Liver (tissue), 9 donors: ENCODE data around the gene SNRPA. TPM values are rescaled to one million over a fixed set of nuclear protein-coding genes. Genes with fewer than 3 reads are reported as not detected.

Source experiments
- DNase-seq: peaks from one replicate; pipeline ENCODE4 v3.0.0-alpha.2; 2017; ENCODE audit warnings: low spot score
- H3K27ac ChIP-seq, 2 donors: one replicate each; pipeline ENCODE4 v1.7.0; 2013; ENCODE audit warnings: inconsistent platforms in 2 of 2, low read length in 2 of 2, control low read depth in 1 of 2, low read depth in 1 of 2, mild to moderate bottlenecking in 1 of 2
- H3K27me3 ChIP-seq, 4 donors: one replicate each; pipeline versions ENCODE4 v1.6.1 to v1.7.0; 2013; ENCODE audit warnings: low read length in 3 of 4, inconsistent platforms in 1 of 4, mild to moderate bottlenecking in 1 of 4, moderate library complexity in 1 of 4; ENCODE audit not compliant: control insufficient read depth in 4 of 4, insufficient read depth in 4 of 4
- H3K36me3 ChIP-seq, 4 donors: one replicate each; pipeline versions ENCODE4 v1.6.1 to v1.7.0; 2013; ENCODE audit warnings: low read length in 3 of 4, mild to moderate bottlenecking in 3 of 4, low read depth in 1 of 4, moderate library complexity in 1 of 4; ENCODE audit not compliant: control insufficient read depth in 4 of 4, insufficient read depth in 3 of 4
- H3K4me1 ChIP-seq, 4 donors: one replicate each; pipeline versions ENCODE4 v1.6.1 to v1.7.0; 2013; ENCODE audit warnings: low read length in 3 of 4, mild to moderate bottlenecking in 3 of 4, moderate library complexity in 1 of 4; ENCODE audit not compliant: control insufficient read depth in 4 of 4, insufficient read depth in 4 of 4
- H3K4me3 ChIP-seq, 3 donors: one replicate each; pipeline versions ENCODE4 v1.6.1 to v1.7.0; 2013; ENCODE audit warnings: low read length in 3 of 3, control low read depth in 1 of 3, low read depth in 1 of 3, mild to moderate bottlenecking in 1 of 3
- H3K9ac ChIP-seq, 2 donors: one replicate each; pipeline ENCODE4 v1.7.0; 2013; ENCODE audit warnings: low read length in 2 of 2, mild to moderate bottlenecking in 2 of 2, moderate library complexity in 2 of 2, control low read depth in 1 of 2, low read depth in 1 of 2
- H3K9me3 ChIP-seq, 4 donors: one replicate each; pipeline versions ENCODE4 v1.6.1 to v1.7.0; 2013; ENCODE audit warnings: low read length in 3 of 4; ENCODE audit not compliant: control insufficient read depth in 4 of 4
- FOXA2 ChIP-seq: IDR thresholded peaks from 2 replicates; pipeline ENCODE4 v1.6.1; 2016; ENCODE audit warnings: antibody characterized with exemption
- GABPA ChIP-seq, 2 donors: IDR thresholded peaks in 1 of 2; conservative IDR thresholded peaks in 1 of 2; 2 replicates each; pipeline ENCODE4 v1.6.1; 2016; ENCODE audit warnings: antibody characterized with exemption in 2 of 2, mild to moderate bottlenecking in 1 of 2, moderate library complexity in 1 of 2
- MAX ChIP-seq: IDR thresholded peaks from 2 replicates; pipeline ENCODE4 v1.6.1; 2016; ENCODE audit warnings: antibody characterized with exemption
- RAD21 ChIP-seq, 2 donors: IDR thresholded peaks; 2 replicates each; pipeline ENCODE4 v1.6.1; 2016; ENCODE audit warnings: antibody characterized with exemption in 2 of 2, mild to moderate bottlenecking in 2 of 2
- REST ChIP-seq: IDR thresholded peaks from 2 replicates; pipeline ENCODE4 v1.6.1; 2016; ENCODE audit warnings: antibody characterized with exemption, mild to moderate bottlenecking
- RXRA ChIP-seq, 2 donors: IDR thresholded peaks; 2 replicates each; pipeline ENCODE4 v1.6.1; 2017 to 2018; ENCODE audit warnings: antibody characterized with exemption in 2 of 2, mild to moderate bottlenecking in 1 of 2
- SP1 ChIP-seq: IDR thresholded peaks from 2 replicates; pipeline ENCODE4 v1.6.1; 2018; ENCODE audit warnings: antibody characterized with exemption, mild to moderate bottlenecking
- YY1 ChIP-seq: IDR thresholded peaks from 2 replicates; pipeline ENCODE4 v1.6.1; 2016; ENCODE audit warnings: antibody characterized with exemption, mild to moderate bottlenecking
- WGBS: extraction: QIAGEN DNeasy Blood & Tissue Kit; methylation state at CpG from one replicate; pipeline ENCODE4 v1.1.7; 2013; 5-methylcytosine and 5-hydroxymethylcytosine counted together
- polyA plus RNA-seq, 2 donors: library from polyadenylated mRNA; stranded (reverse) in 1 of 2; unstranded in 1 of 2; fragments of 200-250 nt in 1 of 2; fragments of >200 nt in 1 of 2; fragmentation: Nextera tagmentation in 1 of 2; extraction: Ambion mirVana in 1 of 2; gene quantifications; one replicate each; pipeline versions ENCODE4 v1.2.1 to v1.2.3, GENCODE V29; 2013 to 2015
- total RNA-seq, 2 donors: library from RNA; depleted of rRNA; stranded (reverse); fragments of >200 nt; gene quantifications; one replicate each; pipeline ENCODE4 v1.2.3, GENCODE V29; 2014
- donor health status: healthy.
- donor health status: healthy.
- donor health status: healthy.
- donor health status: healthy.
- donor health status: healthy.

Gene SNRPA
- total and polyA plus RNA-seq, 4 donors, result 11.8 to 27.1 (median 17.0) TPM

GRCh38 chr19:40709817-40710216 is 41.2 kb upstream of the SNRPA start:
- H3K36me3 ChIP-seq, result peaks cover 12 to 35% (median 23%) of the 10 kb centered on the region in 4 donors
- H3K27me3 ChIP-seq, result no peaks in the 10 kb centered on the region
- no peak overlapping the region for H3K4me3 ChIP-seq
- peaks cover 2 to 7% (median 5%) of the 10 kb centered on the region in 4 donors for H3K4me1 ChIP-seq
- DNase-seq, result no peak
- TF ChIP-seq RAD21 (IDR thresholded peaks at IDR 0.05) (no peak), REST (no peak), YY1 (no peak), SP1 (no peak)
- H3K9me3 ChIP-seq, result no peaks in the 10 kb centered on the region
- WGBS, result 97% methylated on average over 5 of the region's 5 CpGs
- H3K9ac ChIP-seq, result no peak overlapping the region
- no peak overlapping the region for H3K27ac ChIP-seq

- Histone ChIP-seq H3K9ac (no peak overlapping the region), H3K9me3 (no peaks in the 10 kb centered on the region), H3K27me3 (no peaks in the 10 kb centered on the region), H3K4me1 (peaks cover 7 to 39% (median 28%) of the 10 kb centered on the region in 4 donors), H3K4me3 (no peak overlapping the region), H3K27ac (no peak overlapping the region), H3K36me3 (peaks cover 0 to 17% (median 10%) of the 10 kb centered on the region in 4 donors)
- TF ChIP-seq MAX (no peak), RXRA (IDR thresholded peaks at IDR 0.05) (no peak)
- WGBS, result 89% methylated on average over 11 of the region's 11 CpGs
- no peak for DNase-seq
These were observed 37.1 kb upstream of the SNRPA start for GRCh38 chr19:40713939-40714338.

- WGBS, result 7% methylated on average over 31 of the region's 31 CpGs
- no peak for TF ChIP-seq FOXA2
- peak; percentile 53 to 85 for TF ChIP-seq GABPA (IDR thresholded peaks at IDR 0.05 in 1 of 2, conservative IDR thresholded peaks at IDR 0.05 in 1 of 2)
- peak overlapping the region; percentile 53 to 91 (median 76) for H3K4me3 ChIP-seq
- no peaks in the 10 kb centered on the region for H3K27me3 ChIP-seq
- DNase-seq, result peak; percentile 95
- H3K36me3 ChIP-seq, result peaks cover 0 to 11% (median 8%) of the 10 kb centered on the region in 4 donors
- H3K27ac ChIP-seq, result peak overlapping the region; percentile 95 to 97
- no peaks in the 10 kb centered on the region for H3K9me3 ChIP-seq
- H3K9ac ChIP-seq, result peak overlapping the region; percentile 33 to 62
- H3K4me1 ChIP-seq, result peaks cover 7 to 45% (median 34%) of the 10 kb centered on the region in 4 donors
These were observed 36.3 kb upstream of the SNRPA start for GRCh38 chr19:40714441-40715299.
